Mucosa of descending colon (tissue), 3 donors: ENCODE measurements around the gene GLIS1. TPM values are rescaled to one million over a fixed set of nuclear protein-coding genes. Genes with fewer than 3 reads are reported as not detected.

Experiments used
- ATAC-seq: fragments of 200-7000 bp; cut with Tn5 transposase; one replicate; pipeline ENCODE4 v1.9.1; 2020; ENCODE audit warnings: mild to moderate bottlenecking, moderate library complexity
- DNase-seq, 3 donors: peaks; one replicate each; pipeline ENCODE4 v3.0.0-alpha.2; 2020
- H3K36me3 ChIP-seq: fragments of 200-600 bp; one replicate; pipeline ENCODE4 v1.8.0; 2021; ENCODE audit warnings: low read depth, mild to moderate bottlenecking
- H3K4me1 ChIP-seq: fragments of 200-600 bp; one replicate; pipeline ENCODE4 v1.8.0; 2021; ENCODE audit warnings: low read depth, mild to moderate bottlenecking
- H3K4me3 ChIP-seq: fragments of 200-600 bp; one replicate; pipeline ENCODE4 v1.8.0; 2021; ENCODE audit warnings: mild to moderate bottlenecking
- H3K9me3 ChIP-seq: fragments of 200-600 bp; one replicate; pipeline ENCODE4 v1.8.0; 2021; ENCODE audit warnings: mild to moderate bottlenecking
- CTCF ChIP-seq: fragments of 200-600 bp; IDR thresholded peaks from one replicate; pipeline ENCODE4 v1.8.0; 2022; ENCODE audit warnings: antibody characterized with exemption, mild to moderate bottlenecking
- intact Hi-C, 2 donors: fragments of 100-400 bp; cut with DNase I in 1 of 2; cut with micrococcal nuclease in 1 of 2; formaldehyde crosslinking; loops; one replicate each; pipeline versions ENCODE4 v1.11.0 to v1.11.1; 2022; cut with DNase I, micrococcal nuclease
- total RNA-seq, 3 donors: library from RNA; stranded (reverse); fragmentation: NEBNext Ultra II Directional in 2 of 3; extraction: Animal tissue kit (Norgen Biotek cat#: 25700) in 2 of 3; gene quantifications; one replicate each; pipeline versions ENCODE4 v1.2.1 to v1.2.4, GENCODE V29; 2021 to 2023
- donor health status: DM: no; HTN: no; CAD: no; lungs with moderate emphysema.
- donor health status: DM: no; HTN: no; CAD: no.
- donor health status: DM: no; HTN: yes; CAD: no.

GLIS1 gene
- total RNA-seq, 3 donors from 2014 or later: 0.09 to 0.24 (median 0.14) TPM

- no peak for TF ChIP-seq CTCF
- Histone ChIP-seq H3K4me1 (no peaks in the 10 kb centered on the region), H3K9me3 (no peaks in the 10 kb centered on the region), H3K4me3 (no peak overlapping the region), H3K36me3 (no peaks in the 10 kb centered on the region)
- no peak for DNase-seq
- intact Hi-C loops: no loop called here
- no peak for ATAC-seq
Measured at GRCh38 chr1:53629101-53629691, 109.8 kb downstream of the GLIS1 start.

GRCh38 chr1:53628286-53628955 lies 110.5 kb downstream of the GLIS1 start:
- intact Hi-C loops: no loop called here
- TF ChIP-seq CTCF: no peak
- no peak overlapping the region for H3K4me3 ChIP-seq
- H3K36me3 ChIP-seq: no peaks in the 10 kb centered on the region
- no peaks in the 10 kb centered on the region for H3K9me3 ChIP-seq
- no peaks in the 10 kb centered on the region for H3K4me1 ChIP-seq
- ATAC-seq (no peak), DNase-seq (no peak)

GRCh38 chr1:53627666-53628065 lies 111.3 kb downstream of the GLIS1 start:
- no peak for ATAC-seq
- DNase-seq: no peak
- intact Hi-C loops: no loop called here
- Histone ChIP-seq H3K9me3 (no peaks in the 10 kb centered on the region), H3K36me3 (no peaks in the 10 kb centered on the region), H3K4me1 (no peaks in the 10 kb centered on the region), H3K4me3 (no peak overlapping the region)
- no peak for TF ChIP-seq CTCF

GRCh38 chr1:53627031-53627430 lies 111.9 kb downstream of the GLIS1 start:
- intact Hi-C loops: no loop called here
- no peak for TF ChIP-seq CTCF
- no peak for ATAC-seq

GRCh38 chr1:53626616-53627015 lies 112.3 kb downstream of the GLIS1 start:
- no peaks in the 10 kb centered on the region for H3K36me3 ChIP-seq
- DNase-seq (no peak), ATAC-seq (no peak)
- TF ChIP-seq CTCF: no peak
- H3K9me3 ChIP-seq: no peaks in the 10 kb centered on the region
- intact Hi-C loops: no loop called here
- no peaks in the 10 kb centered on the region for H3K4me1 ChIP-seq
- no peak overlapping the region for H3K4me3 ChIP-seq

More at GRCh38 chr1:53627031-53627430, 111.9 kb downstream of the GLIS1 start:
- no peak for DNase-seq
- no peaks in the 10 kb centered on the region for H3K36me3 ChIP-seq
- H3K4me3 ChIP-seq: no peak overlapping the region
- no peaks in the 10 kb centered on the region for H3K9me3 ChIP-seq
- no peaks in the 10 kb centered on the region for H3K4me1 ChIP-seq
